Spleen (tissue), 11 donors: ENCODE measurements around the gene C6orf62. TPM values are rescaled to one million over a fixed set of nuclear protein-coding genes. Genes with fewer than 3 reads are reported as not detected.

Experiments
- DNase-seq: peaks from one replicate; pipeline ENCODE4 v3.0.0-alpha.2; 2020
- H3K27ac ChIP-seq, 8 donors: fragments of 200-600 bp; sonication (generic) in 7 of 8; 1 replicate in 4 of 8; 2 replicates in 4 of 8; pipeline versions ENCODE4 v1.5.0 to v1.8.0; 2016 to 2021; ENCODE audit warnings: inconsistent platforms in 4 of 8, mild to moderate bottlenecking in 4 of 8, moderate library complexity in 1 of 8
- H3K27me3 ChIP-seq, 7 donors: fragments of 200-600 bp; sonication (generic) in 6 of 7; replicated peaks in 1 of 7; 1 replicate in 4 of 7; 2 replicates in 3 of 7; pipeline versions ENCODE4 v1.5.0 to v1.8.0; 2016 to 2021; ENCODE audit warnings: inconsistent platforms in 3 of 7, mild to moderate bottlenecking in 1 of 7
- H3K36me3 ChIP-seq, 6 donors: fragments of 200-600 bp; sonication (generic) in 5 of 6; 1 replicate in 4 of 6; 2 replicates in 2 of 6; pipeline versions ENCODE4 v1.5.0 to v1.8.0; 2016 to 2021; ENCODE audit warnings: inconsistent platforms in 2 of 6
- H3K4me1 ChIP-seq, 6 donors: fragments of 200-600 bp; sonication (generic) in 5 of 6; 1 replicate in 3 of 6; 2 replicates in 3 of 6; pipeline versions ENCODE4 v1.5.0 to v1.8.0; 2016 to 2021; ENCODE audit warnings: inconsistent platforms in 3 of 6
- H3K4me3 ChIP-seq, 8 donors: fragments of 200-600 bp; sonication (generic) in 7 of 8; 1 replicate in 4 of 8; 2 replicates in 4 of 8; pipeline versions ENCODE4 v1.5.0 to v1.8.0; 2016 to 2021; ENCODE audit warnings: inconsistent platforms in 4 of 8, mild to moderate bottlenecking in 4 of 8, moderate library complexity in 2 of 8
- H3K9me3 ChIP-seq, 8 donors: fragments of 200-600 bp; sonication (generic) in 7 of 8; 1 replicate in 4 of 8; 2 replicates in 4 of 8; pipeline versions ENCODE4 v1.5.0 to v1.8.0; 2016 to 2021; ENCODE audit warnings: inconsistent platforms in 4 of 8
- CTCF ChIP-seq, 11 experiments: fragments of 200-600 bp in 7 of 11; fragments of 450-650 bp in 4 of 11; sonication (generic) in 4 of 11; IDR thresholded peaks in 8 of 11; conservative IDR thresholded peaks in 3 of 11; 1 replicate in 7 of 11; 2 replicates in 4 of 11; pipeline versions ENCODE4 v1.4.0 to v1.8.0; 2016 to 2021; ENCODE audit warnings: antibody characterized with exemption in 11 of 11, inconsistent platforms in 4 of 11, mild to moderate bottlenecking in 1 of 11
- POLR2A ChIP-seq, 3 donors: fragments of 450-650 bp; IDR thresholded peaks; one replicate each; pipeline ENCODE4 v1.5.1; 2017; ENCODE audit warnings: antibody characterized with exemption in 3 of 3, mild to moderate bottlenecking in 1 of 3
- POLR2AphosphoS5 ChIP-seq, 3 donors: sonication (generic); formaldehyde crosslinking; IDR thresholded peaks; one replicate each; pipeline ENCODE4 v1.5.1; 2017; ENCODE audit warnings: antibody characterized with exemption in 3 of 3
- WGBS, 5 donors: extraction: QIAGEN DNeasy Blood & Tissue Kit in 3 of 5; methylation state at CpG; one replicate each; pipeline versions ENCODE4 v1.1.5 to v1.1.7; 2013 to 2018; 5-methylcytosine and 5-hydroxymethylcytosine counted together
- intact Hi-C: fragments of 100-400 bp; cut with DNase I; formaldehyde crosslinking; loops from one replicate; pipeline ENCODE4 v1.15.0; 2023; ENCODE audit warnings: low total_unique reads
- polyA plus RNA-seq, 3 donors: library from polyadenylated mRNA; stranded (reverse); fragments of 200-250 nt; gene quantifications; one replicate each; pipeline ENCODE4 v1.2.1, GENCODE V29; 2013
- total RNA-seq, 7 donors: library from RNA; depleted of rRNA in 3 of 7; stranded (reverse); fragments of >200 nt in 3 of 7; fragmentation: NEBNext Ultra II Directional in 4 of 7; extraction: Animal tissue kit (Norgen Biotek cat#: 25700) in 4 of 7; gene quantifications; one replicate each; pipeline versions ENCODE4 v1.1.0 to v1.2.1, GENCODE V29; 2016 to 2021
- donor health status: healthy with polysubstance abuse.
- donor health status: DM: no; HTN: no; CAD: no; lungs with moderate emphysema.
- donor health status: DM: no; HTN: no; CAD: no.
- donor health status: Bipolar disorder and iron deficiency.
- donor health status: healthy.
- donor health status: DM: no; HTN: no; CAD: no.
- donor health status: DM: yes; HTN: yes; CAD: no.

The C6orf62 gene
- total and polyA plus RNA-seq, 10 donors, result 75.5 to 193 (median 136) TPM

GRCh38 chr6:24709014-24709711, 9.8 kb downstream of the C6orf62 start:
- H3K9me3 ChIP-seq, result no peaks in the 10 kb centered on the region
- H3K4me3 ChIP-seq, result no peak overlapping the region
- H3K36me3 ChIP-seq, result peaks cover 0 to 100% (median 98%) of the 10 kb centered on the region in 6 donors
- 73 to 85% (median 81%) methylated on average over 4 of the region's 4 CpGs for WGBS, 5 donors
- DNase-seq, result no peak
- no peaks in the 10 kb centered on the region for H3K27me3 ChIP-seq
- intact Hi-C loops, result no loop called here
- peaks cover 10 to 95% (median 64%) of the 10 kb centered on the region in 6 donors for H3K4me1 ChIP-seq
- peak overlapping the region in 1 of 8 donors; percentile 3 for H3K27ac ChIP-seq
- no peak for TF ChIP-seq CTCF (IDR thresholded peaks at IDR 0.05 in 8 of 11, conservative IDR thresholded peaks at IDR 0.05 in 3 of 11)
- no peak for TF ChIP-seq POLR2A (IDR thresholded peaks at IDR 0.05)
- TF ChIP-seq POLR2AphosphoS5 (IDR thresholded peaks at IDR 0.05), result no peak

GRCh38 chr6:24708612-24709011, 10.3 kb downstream of the C6orf62 start:
- Histone ChIP-seq H3K4me1 (peaks cover 4 to 95% (median 60%) of the 10 kb centered on the region in 6 donors), H3K36me3 (peaks cover 0 to 100% (median 98%) of the 10 kb centered on the region in 6 donors), H3K4me3 (no peak overlapping the region), H3K9me3 (no peaks in the 10 kb centered on the region), H3K27ac (peak overlapping the region in 1 of 8 donors; percentile 3), H3K27me3 (no peaks in the 10 kb centered on the region)
- DNase-seq, result no peak
- TF ChIP-seq CTCF (IDR thresholded peaks at IDR 0.05 in 8 of 11, conservative IDR thresholded peaks at IDR 0.05 in 3 of 11), result no peak
- TF ChIP-seq POLR2A (IDR thresholded peaks at IDR 0.05), result no peak
- TF ChIP-seq POLR2AphosphoS5 (IDR thresholded peaks at IDR 0.05), result no peak
- intact Hi-C loops, result no loop called here
- WGBS, 5 donors, result 86 to 92% (median 89%) methylated on average over 3 of the region's 3 CpGs

GRCh38 chr6:24704468-24704867, 14.5 kb downstream of the C6orf62 start:
- no peak for TF ChIP-seq CTCF (IDR thresholded peaks at IDR 0.05 in 8 of 11, conservative IDR thresholded peaks at IDR 0.05 in 3 of 11)
- no peak for TF ChIP-seq POLR2AphosphoS5 (IDR thresholded peaks at IDR 0.05)
- TF ChIP-seq POLR2A (IDR thresholded peaks at IDR 0.05), result no peak
- intact Hi-C loops, result no loop called here
- H3K9me3 ChIP-seq, result no peaks in the 10 kb centered on the region
- no peak for DNase-seq
- peaks cover 0 to 87% (median 25%) of the 10 kb centered on the region in 6 donors for H3K4me1 ChIP-seq
- H3K27me3 ChIP-seq, result no peaks in the 10 kb centered on the region
- H3K36me3 ChIP-seq, result peaks cover 0 to 99% (median 70%) of the 10 kb centered on the region in 6 donors
- no peak overlapping the region for H3K4me3 ChIP-seq
- no peak overlapping the region for H3K27ac ChIP-seq

- intact Hi-C loops, result no loop called here
Observed at GRCh38 chr6:24702720-24703282, 16.2 kb downstream of the C6orf62 start.

More at GRCh38 chr6:24702720-24703282, 16.2 kb downstream of the C6orf62 start:
- Histone ChIP-seq H3K4me1 (peaks cover 0 to 73% (median 20%) of the 10 kb centered on the region in 6 donors), H3K27me3 (no peaks in the 10 kb centered on the region), H3K36me3 (peaks cover 0 to 94% (median 53%) of the 10 kb centered on the region in 6 donors), H3K4me3 (no peak overlapping the region), H3K9me3 (no peaks in the 10 kb centered on the region), H3K27ac (peak overlapping the region in 2 of 8 donors; percentile 45)
- peak in 1 of 3 donors; percentile 53 for TF ChIP-seq POLR2AphosphoS5 (IDR thresholded peaks at IDR 0.05)
- TF ChIP-seq POLR2A (IDR thresholded peaks at IDR 0.05), result no peak
- DNase-seq, result no peak
- WGBS, 5 donors, result 73 to 86% (median 83%) methylated on average over 4 of the region's 4 CpGs
